Small intestine (tissue), 7 donors: Measurements from ENCODE around the gene ZNF474. TPM values are rescaled to one million over a fixed set of nuclear protein-coding genes. Genes with fewer than 3 reads are reported as not detected.
"Not testable (repeated sequence)": the region's sequence is repeated elsewhere in the genome, so short reads cannot be mapped to it uniquely, and the experiment has no call there.

ENCODE experiments used
- DNase-seq, 2 donors: peaks; one replicate each; pipeline versions ENCODE4 v3.0.0 to v3.0.0-alpha.2; 2013
- FAIRE-seq: peaks from 2 replicates; lab custom pipeline; 2012; peaks lifted over from hg19 to GRCh38; lab: Jason Lieb, UNC
- H3K27ac ChIP-seq, 3 donors: one replicate each; pipeline ENCODE4 v1.5.1; 2013; ENCODE audit warnings: low read length in 2 of 3, mild to moderate bottlenecking in 2 of 3, control low read depth in 1 of 3, inconsistent platforms in 1 of 3, low read depth in 1 of 3, moderate library complexity in 1 of 3
- H3K27me3 ChIP-seq, 3 donors: one replicate each; pipeline ENCODE4 v1.6.1; 2013; ENCODE audit warnings: low read length in 3 of 3, inconsistent platforms in 1 of 3; ENCODE audit not compliant: control insufficient read depth in 3 of 3, insufficient read depth in 3 of 3
- H3K36me3 ChIP-seq, 3 donors: one replicate each; pipeline ENCODE4 v1.6.1; 2013; ENCODE audit warnings: low read length in 3 of 3, inconsistent platforms in 1 of 3, low read depth in 1 of 3, mild to moderate bottlenecking in 1 of 3, moderate library complexity in 1 of 3; ENCODE audit not compliant: control insufficient read depth in 3 of 3, insufficient read depth in 2 of 3
- H3K4me1 ChIP-seq, 3 donors: one replicate each; pipeline ENCODE4 v1.6.1; 2013; ENCODE audit warnings: low read length in 2 of 3, inconsistent platforms in 1 of 3, low read depth in 1 of 3, mild to moderate bottlenecking in 1 of 3, moderate library complexity in 1 of 3; ENCODE audit not compliant: control insufficient read depth in 3 of 3, insufficient read depth in 2 of 3
- H3K4me3 ChIP-seq, 3 donors: one replicate each; pipeline ENCODE4 v1.5.1; 2013; ENCODE audit warnings: low read length in 3 of 3, control low read depth in 1 of 3, inconsistent platforms in 1 of 3, low read depth in 1 of 3, mild to moderate bottlenecking in 1 of 3, moderate library complexity in 1 of 3
- H3K9me3 ChIP-seq, 2 donors: one replicate each; pipeline ENCODE4 v1.6.1; 2013; ENCODE audit warnings: low read depth in 1 of 2, low read length in 1 of 2; ENCODE audit not compliant: control insufficient read depth in 2 of 2, insufficient read depth in 1 of 2
- WGBS, 3 donors: extraction: QIAGEN DNeasy Blood & Tissue Kit; methylation state at CpG; one replicate each; pipeline ENCODE4 v1.1.7; 2013; 5-methylcytosine and 5-hydroxymethylcytosine counted together
- polyA plus RNA-seq, 4 donors: library from polyadenylated mRNA; stranded (reverse) in 3 of 4; unstranded in 1 of 4; fragments of 200-250 nt in 3 of 4; fragments of 120-200 nt in 1 of 4; gene quantifications; one replicate each; pipeline versions ENCODE4 v1.2.1 to v1.2.3, GENCODE V29; 2013
- donor health status: healthy with polysubstance abuse.
- donor health status: control.
- donor health status: control.
- donor health status: Bipolar disorder and iron deficiency.
- donor health status: healthy.

ZNF474 gene
- polyA plus RNA-seq, 4 donors = 0.04 to 0.07 TPM; not detected in 2

- WGBS, 3 donors = 73 to 81% (median 73%) methylated on average over 5 of the region's 5 CpGs
- not testable (repeated sequence) for H3K27me3 ChIP-seq, H3K9me3 ChIP-seq, DNase-seq, H3K27ac ChIP-seq, H3K36me3 ChIP-seq, FAIRE-seq, H3K4me1 ChIP-seq, H3K4me3 ChIP-seq
Observed at GRCh38 chr5:122094251-122094650, 35.1 kb upstream of the ZNF474 start.

- H3K4me1 ChIP-seq = no peaks in the 10 kb centered on the region
- FAIRE-seq (no peak), DNase-seq (no peak)
- WGBS, 3 donors = 72 to 77% (median 73%) methylated on average over 3 of the region's 3 CpGs
- peaks cover 0 to 6% (median 0%) of the 10 kb centered on the region in 3 donors for H3K27me3 ChIP-seq
- no peak overlapping the region for H3K4me3 ChIP-seq
- H3K27ac ChIP-seq = no peak overlapping the region
- H3K9me3 ChIP-seq = no peaks in the 10 kb centered on the region
- H3K36me3 ChIP-seq = no peaks in the 10 kb centered on the region
Observed at GRCh38 chr5:122095158-122095557, 34.2 kb upstream of the ZNF474 start.

- Histone ChIP-seq H3K27ac (no peak overlapping the region), H3K4me1 (no peaks in the 10 kb centered on the region), H3K9me3 (no peaks in the 10 kb centered on the region), H3K36me3 (no peaks in the 10 kb centered on the region), H3K27me3 (peaks cover 0 to 2% (median 0%) of the 10 kb centered on the region in 3 donors), H3K4me3 (no peak overlapping the region)
- WGBS, 3 donors = 72 to 88% (median 73%) methylated on average over 1 of the region's 1 CpG
- DNase-seq (no peak), FAIRE-seq (no peak)
Observed at GRCh38 chr5:122097391-122097790, 32.0 kb upstream of the ZNF474 start.

- H3K4me3 ChIP-seq = no peak overlapping the region
- no peaks in the 10 kb centered on the region for H3K4me1 ChIP-seq
- H3K9me3 ChIP-seq = no peaks in the 10 kb centered on the region
- H3K27me3 ChIP-seq = no peaks in the 10 kb centered on the region
- WGBS, 3 donors = 79 to 85% (median 83%) methylated on average over 6 of the region's 6 CpGs
- peak in 1 of 2 donors; percentile 35 for DNase-seq
- no peak overlapping the region for H3K27ac ChIP-seq
- H3K36me3 ChIP-seq = no peaks in the 10 kb centered on the region
- FAIRE-seq = no peak
Observed at GRCh38 chr5:122099060-122099790, 30.1 kb upstream of the ZNF474 start.

GRCh38 chr5:122101636-122102285, 27.6 kb upstream of the ZNF474 start:
- Histone ChIP-seq H3K36me3 (no peaks in the 10 kb centered on the region), H3K9me3 (no peaks in the 10 kb centered on the region), H3K4me1 (no peaks in the 10 kb centered on the region), H3K27me3 (no peaks in the 10 kb centered on the region), H3K4me3 (no peak overlapping the region), H3K27ac (no peak overlapping the region)
- FAIRE-seq (no peak), DNase-seq (peak; percentile 46 to 48)
- WGBS, 3 donors = 33 to 41% (median 33%) methylated on average over 4 of the region's 4 CpGs

GRCh38 chr5:122102825-122103224, 26.5 kb upstream of the ZNF474 start:
- DNase-seq = no peak

GRCh38 chr5:122105909-122106308, 23.4 kb upstream of the ZNF474 start:
- H3K36me3 ChIP-seq = no peaks in the 10 kb centered on the region
- WGBS, 3 donors = 86 to 94% (median 87%) methylated on average over 2 of the region's 2 CpGs

More at GRCh38 chr5:122102825-122103224, 26.5 kb upstream of the ZNF474 start:
- Histone ChIP-seq H3K9me3 (no peaks in the 10 kb centered on the region), H3K4me1 (no peaks in the 10 kb centered on the region), H3K4me3 (no peak overlapping the region), H3K36me3 (no peaks in the 10 kb centered on the region), H3K27me3 (no peaks in the 10 kb centered on the region), H3K27ac (no peak overlapping the region)
- FAIRE-seq = no peak
- 76 to 92% (median 91%) methylated on average over 1 of the region's 1 CpG for WGBS, 3 donors

GRCh38 chr5:122107016-122107415, 22.3 kb upstream of the ZNF474 start:
- Histone ChIP-seq H3K27ac (no peak overlapping the region), H3K27me3 (no peaks in the 10 kb centered on the region), H3K9me3 (no peaks in the 10 kb centered on the region), H3K4me1 (no peaks in the 10 kb centered on the region), H3K4me3 (no peak overlapping the region), H3K36me3 (no peaks in the 10 kb centered on the region)
- no peak for FAIRE-seq
- DNase-seq = no peak
- WGBS, 3 donors = 85 to 88% (median 85%) methylated on average over 4 of the region's 4 CpGs

More at GRCh38 chr5:122105909-122106308, 23.4 kb upstream of the ZNF474 start:
- Histone ChIP-seq H3K27ac (no peak overlapping the region), H3K9me3 (no peaks in the 10 kb centered on the region), H3K4me3 (no peak overlapping the region), H3K27me3 (no peaks in the 10 kb centered on the region), H3K4me1 (no peaks in the 10 kb centered on the region)
- DNase-seq (no peak), FAIRE-seq (no peak)
